Stimulated activated CD8-positive, alpha-beta memory T cell treated with anti-CD3 and anti-CD28 coated beads, Interleukin-12 subunit alpha, Interleukin-12 subunit beta, amount 100 ng/mL, for 24 hours (primary cell): ENCODE results near the gene ZNF536.

ENCODE experiments used
- DNase-seq: peaks from one replicate; pipeline ENCODE4 v3.0.0-alpha.2; 2020; ENCODE audit errors: extremely low read depth

The ZNF536 gene

GRCh38 chr19:30363073-30363472 is 9.1 kb upstream of the ZNF536 start:
- no peak for DNase-seq

GRCh38 chr19:30364866-30365800 is 7.1 kb upstream of the ZNF536 start:
- no peak for DNase-seq

DNA sequence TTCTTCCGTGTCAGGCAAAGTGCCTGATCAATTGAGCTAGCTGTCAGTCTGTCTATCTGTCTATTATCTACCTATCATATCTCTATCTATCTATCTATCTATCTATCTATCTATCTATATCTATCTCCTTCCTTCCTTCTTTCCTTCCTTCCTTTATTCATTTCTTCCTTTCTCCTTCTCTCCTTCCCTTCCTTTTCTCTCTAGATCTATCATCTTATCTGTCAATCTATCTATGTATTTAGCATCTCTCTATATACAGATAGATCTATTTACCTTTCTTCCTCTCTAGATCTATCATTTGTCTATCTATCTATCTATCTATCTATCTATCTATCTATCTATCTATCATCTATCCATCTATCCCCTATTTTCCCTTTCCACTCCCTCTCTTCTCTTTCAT is 5.9 kb upstream of the ZNF536 start:
- no peak for DNase-seq

DNA sequence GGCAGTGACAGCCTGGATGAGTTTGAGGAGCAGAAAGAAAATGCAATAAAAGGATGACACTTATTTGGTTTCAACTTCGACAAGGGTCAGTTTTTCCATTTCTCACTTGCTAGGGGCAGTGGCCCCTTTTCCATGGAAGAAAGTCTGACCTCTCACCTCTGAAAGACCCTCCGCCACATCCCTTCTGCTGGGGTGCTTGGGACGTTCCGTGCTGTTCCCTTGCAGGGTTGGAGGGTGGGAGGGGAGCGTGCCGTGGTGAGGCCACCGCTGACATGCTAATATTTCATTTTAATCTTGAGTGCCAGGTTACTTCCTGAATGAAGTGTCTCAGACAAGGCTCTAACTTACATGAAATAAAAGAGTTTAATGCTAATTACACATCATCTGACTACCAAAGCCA is 5.2 kb upstream of the ZNF536 start:
- DNase-seq, result no peak

GRCh38 chr19:30367421-30367820 is 4.8 kb upstream of the ZNF536 start:
- no peak for DNase-seq

- no peak for DNase-seq
These were observed 2.4 kb upstream of the ZNF536 start for GRCh38 chr19:30369833-30370232.

- no peak for DNase-seq
These were observed 885 bp upstream of the ZNF536 start for GRCh38 chr19:30371161-30371836.

DNA sequence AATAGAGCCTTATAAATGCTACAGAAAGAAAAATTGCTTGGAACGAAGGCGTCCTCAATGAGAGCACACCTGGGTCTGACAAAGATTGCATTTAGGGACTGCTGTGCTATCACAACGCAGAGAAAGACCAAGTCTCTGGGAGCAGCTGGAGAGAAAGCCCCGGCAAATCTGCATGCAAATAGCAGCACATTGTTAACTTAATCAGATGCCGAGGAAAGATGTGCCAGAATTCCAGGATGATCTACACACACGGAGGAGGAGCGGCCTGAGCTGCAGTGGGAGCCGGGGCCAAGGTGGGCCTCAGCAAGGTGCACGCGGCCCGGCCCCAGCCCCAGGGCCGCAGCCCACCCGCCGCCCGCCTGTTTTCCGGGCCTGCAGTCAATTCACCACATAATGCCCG is 1.4 kb downstream of the ZNF536 start:
- DNase-seq, result no peak

DNA sequence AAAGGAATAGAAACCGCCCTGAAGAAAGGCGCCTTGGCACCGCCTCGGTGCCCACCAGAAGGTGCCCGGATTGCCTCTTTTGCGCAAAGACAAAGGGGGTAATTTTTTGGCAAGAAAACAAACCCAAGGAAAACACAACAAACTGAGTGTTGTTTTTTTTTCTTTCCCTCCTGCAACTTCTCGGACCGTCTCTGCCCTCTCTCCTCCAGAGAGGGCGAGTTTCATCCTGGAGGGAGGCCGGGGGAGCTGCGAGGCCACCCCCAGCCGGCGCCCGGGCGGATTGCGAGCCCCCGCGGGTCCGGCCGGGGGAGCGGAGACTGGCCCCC is 2.3 kb downstream of the ZNF536 start:
- no peak for DNase-seq

DNA sequence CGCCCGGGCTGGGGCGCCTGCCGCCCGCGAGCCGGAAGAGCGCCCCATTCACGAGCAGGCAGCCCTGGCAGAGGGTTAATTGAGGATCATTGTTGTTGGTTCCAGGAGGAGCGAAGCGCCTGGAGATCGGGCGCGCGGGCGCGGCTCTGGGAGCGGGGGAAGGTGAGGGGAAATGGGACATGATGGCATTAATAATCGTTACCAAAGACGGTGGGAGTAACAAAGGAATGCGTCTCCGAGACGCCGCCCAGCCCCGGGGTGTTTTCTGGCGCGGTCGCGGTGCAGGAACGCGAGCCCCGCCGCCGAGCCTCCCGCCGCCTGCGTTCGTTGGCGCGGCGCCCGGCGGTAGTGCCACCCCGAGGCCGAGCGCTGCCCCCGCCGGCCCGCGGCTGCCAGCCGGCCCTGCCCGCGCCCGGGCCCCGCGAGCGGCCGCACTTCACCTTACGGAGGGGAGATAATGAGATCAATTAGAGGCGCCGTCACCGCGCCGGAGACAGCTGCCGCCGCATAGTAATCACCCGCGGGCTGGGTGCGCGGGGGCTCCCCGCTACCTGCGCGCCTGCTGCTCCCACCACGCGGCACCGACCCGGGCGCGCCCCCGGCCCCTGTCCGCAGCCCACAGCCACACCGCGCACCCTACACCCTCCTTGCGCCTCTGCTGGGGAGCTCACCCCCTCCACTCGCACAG is 2.8 kb downstream of the ZNF536 start:
- no peak for DNase-seq

DNA sequence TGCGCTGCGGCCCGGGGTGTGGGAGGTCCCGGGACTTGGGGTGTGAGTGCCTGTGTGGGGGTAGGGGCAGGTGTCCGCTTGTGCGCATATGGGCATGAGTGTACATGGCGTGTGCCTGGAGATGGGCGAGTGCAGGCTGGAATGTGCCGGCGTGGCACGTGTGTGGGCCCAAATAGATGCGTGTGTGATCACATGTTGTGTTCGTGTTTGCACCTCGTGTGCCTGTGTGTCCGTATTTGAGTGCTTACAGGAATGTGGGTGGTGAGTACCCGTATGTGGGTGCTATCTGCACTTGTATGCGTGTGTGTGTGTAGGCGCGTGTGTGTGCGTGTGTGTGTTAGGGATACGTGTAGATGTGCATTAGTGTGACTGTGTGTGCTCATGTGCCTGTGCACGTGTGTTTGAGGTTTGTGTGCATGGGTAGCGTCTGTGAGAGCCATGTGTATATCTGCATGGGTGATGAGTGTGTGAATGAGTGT is 3.4 kb downstream of the ZNF536 start:
- DNase-seq, result no peak

GRCh38 chr19:30376272-30376671 is 4.1 kb downstream of the ZNF536 start:
- no peak for DNase-seq

DNA sequence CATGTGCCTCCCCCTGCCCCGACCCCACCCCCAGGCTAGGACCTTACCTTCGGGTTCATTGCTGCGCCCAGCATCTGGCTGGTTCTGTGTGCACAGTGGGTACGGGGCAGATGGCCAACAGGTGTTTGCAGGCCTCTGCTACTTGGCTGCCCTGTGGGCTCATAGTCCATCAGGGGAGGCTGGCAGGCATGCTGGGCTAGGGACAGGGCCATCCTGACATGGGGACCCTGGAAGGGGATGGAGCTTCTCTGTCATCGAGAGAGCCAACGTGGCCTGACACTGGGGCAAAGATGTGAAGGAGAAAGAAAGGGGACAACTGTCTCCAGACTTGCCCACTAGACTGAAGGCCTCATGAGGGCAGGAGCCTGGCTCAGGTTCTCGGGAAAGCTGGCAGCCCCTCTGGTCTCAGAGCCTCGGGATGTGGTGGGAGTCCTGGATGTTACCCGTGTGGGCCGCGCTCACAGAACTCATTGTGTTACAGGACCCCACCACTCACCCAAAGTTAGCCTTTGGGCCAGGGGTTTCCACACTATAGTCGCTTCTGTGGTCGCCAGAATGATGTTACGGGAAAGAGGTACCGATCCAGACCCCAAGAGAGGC is 4.7 kb downstream of the ZNF536 start:
- no peak for DNase-seq

DNA sequence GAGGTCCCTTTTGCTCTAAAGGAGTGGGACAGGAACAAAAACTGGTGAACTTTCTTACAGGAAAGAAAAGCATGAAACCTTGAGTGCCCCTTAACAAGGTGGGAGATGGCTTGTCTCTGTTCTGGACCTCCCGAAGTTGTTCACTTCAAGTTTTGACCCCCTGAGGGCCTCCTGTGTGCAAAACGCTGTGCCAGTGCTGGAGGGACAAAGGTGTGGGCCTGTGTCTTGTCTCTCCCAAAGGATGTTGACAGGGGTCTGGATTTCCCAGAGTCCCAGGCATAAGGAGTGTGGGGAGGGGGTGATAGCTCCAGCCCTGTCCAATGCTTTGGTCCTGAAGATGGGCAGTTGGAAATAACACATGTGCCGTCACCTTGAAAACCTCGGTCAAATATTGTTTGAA is 6.5 kb downstream of the ZNF536 start:
- DNase-seq, result no peak

- DNase-seq, result no peak
These were observed 7.8 kb downstream of the ZNF536 start for GRCh38 chr19:30379841-30380610.

DNA sequence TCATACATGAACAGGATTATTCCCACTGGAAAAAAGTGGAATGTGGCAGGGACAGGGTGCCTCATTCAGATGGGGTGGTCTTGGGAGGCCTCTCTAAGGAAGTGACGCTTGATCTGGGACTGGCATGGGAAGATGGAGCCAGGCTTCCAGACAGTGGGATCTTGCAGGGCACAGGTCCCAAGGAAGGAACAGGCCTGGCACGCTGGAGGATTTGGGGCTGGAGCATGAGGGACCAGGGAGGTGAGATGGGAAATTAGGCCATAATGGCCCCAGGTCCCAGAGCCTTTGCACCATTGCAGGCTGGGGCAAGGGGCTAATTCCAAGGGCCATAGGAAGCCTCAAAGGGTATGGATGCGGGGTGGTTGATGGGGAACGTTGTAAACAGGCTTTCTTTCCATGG is 9.2 kb downstream of the ZNF536 start:
- no peak for DNase-seq

DNA sequence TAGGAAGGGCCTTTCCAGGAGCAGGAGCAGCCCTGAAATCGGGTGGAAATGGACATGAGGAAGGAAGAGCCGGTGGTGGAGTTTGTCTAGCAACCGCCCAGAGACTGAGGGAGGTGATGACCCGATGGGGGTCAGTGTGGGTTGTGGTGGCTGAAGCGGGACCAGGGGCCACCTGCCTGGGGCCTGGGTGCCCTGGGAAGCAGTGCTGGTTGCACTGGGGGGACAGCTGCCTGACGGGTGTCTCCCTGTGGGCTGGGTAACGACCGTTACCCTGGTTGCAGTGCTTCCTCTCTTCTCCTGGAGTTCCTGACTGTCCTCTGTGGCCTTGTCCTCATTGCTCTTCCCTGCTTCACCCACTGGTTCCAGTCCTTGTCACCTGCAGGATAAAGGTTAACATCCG is 13.0 kb downstream of the ZNF536 start:
- DNase-seq, result no peak

DNA sequence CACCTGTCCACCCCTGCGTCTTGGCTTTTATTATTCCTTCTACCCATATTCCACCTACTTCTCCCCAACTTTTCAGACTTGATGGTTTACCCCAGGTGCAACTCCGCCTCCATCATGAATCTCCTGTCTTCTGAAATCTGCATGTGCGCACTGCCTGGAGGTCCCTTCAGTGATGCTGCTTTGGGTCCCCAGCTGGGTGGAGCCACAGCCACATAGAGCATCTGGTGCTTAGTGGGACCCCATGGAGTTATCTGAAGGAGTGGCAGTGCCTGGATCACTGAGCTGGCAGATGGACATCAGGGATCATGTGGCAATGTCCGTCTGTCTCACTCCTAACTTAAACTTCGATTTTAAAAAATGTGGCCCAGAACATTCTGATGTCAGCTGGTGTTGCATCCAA is 13.5 kb downstream of the ZNF536 start:
- no peak for DNase-seq

- DNase-seq, result no peak
These were observed 14.5 kb downstream of the ZNF536 start for GRCh38 chr19:30386551-30387143.

DNA sequence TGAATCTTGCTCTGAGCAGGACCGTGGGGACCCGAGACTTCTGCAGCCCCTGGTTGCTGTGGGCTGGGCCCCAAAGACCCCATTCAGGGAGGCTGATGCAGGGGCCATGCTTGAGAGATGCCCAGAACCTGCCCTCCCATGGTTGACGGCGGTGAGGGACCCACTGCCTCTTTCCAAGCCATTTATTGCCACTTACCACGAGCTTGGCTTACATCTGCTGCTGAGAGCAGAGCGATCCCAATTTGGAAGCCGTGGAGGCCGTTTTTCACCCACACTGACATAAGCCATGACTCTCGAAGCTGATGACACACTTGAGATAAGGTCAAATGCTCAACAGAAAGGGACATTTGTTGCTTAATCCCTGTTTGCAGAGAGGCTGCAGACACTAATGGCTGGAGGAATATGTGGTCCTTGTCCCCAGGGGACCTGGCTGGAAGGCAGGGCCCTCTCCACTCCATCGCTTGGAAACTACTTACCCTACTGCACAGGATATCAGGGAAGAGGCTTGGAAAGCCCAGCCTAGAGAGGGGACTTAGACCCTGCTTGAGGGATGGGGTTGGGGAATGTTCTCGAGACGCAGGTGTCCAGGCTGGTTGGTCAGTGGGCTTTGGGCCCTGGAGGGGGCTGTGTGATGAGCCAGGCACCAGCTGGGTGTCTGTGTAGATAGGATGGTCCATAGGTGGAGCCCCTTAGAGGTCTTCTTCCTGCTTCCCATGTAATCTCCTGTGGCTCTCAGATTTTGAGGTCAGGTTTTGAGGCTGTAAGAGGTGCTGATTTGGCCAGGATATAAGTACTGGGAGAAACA is 15.3 kb downstream of the ZNF536 start:
- DNase-seq, result no peak
